ENCODE data around the gene DLG2.

DLG2 gene

GRCh38 chr11:85089654-85090053 is 537.5 kb downstream of the DLG2 start:
- no peak overlapping the region for H3K4me3 ChIP-seq (ENCODE audit: low read depth, low read length)
- no peak for TF ChIP-seq CTCF (IDR thresholded peaks at IDR 0.05; ENCODE audit: borderline replicate concordance, insufficient read depth, low read depth, low read length)

GRCh38 chr11:85088286-85088685 is 538.9 kb downstream of the DLG2 start:
- TF ChIP-seq CTCF (IDR thresholded peaks at IDR 0.05; ENCODE audit: borderline replicate concordance, insufficient read depth, low read depth, low read length): no peak
- H3K4me3 ChIP-seq (ENCODE audit: low read depth, low read length): no peak overlapping the region

GRCh38 chr11:85086504-85087284 is 540.5 kb downstream of the DLG2 start:
- TF ChIP-seq CTCF (IDR thresholded peaks at IDR 0.05; ENCODE audit: borderline replicate concordance, insufficient read depth, low read depth, low read length): no peak
- H3K4me3 ChIP-seq (ENCODE audit: low read depth, low read length): no peak overlapping the region

- no peak for TF ChIP-seq CTCF (IDR thresholded peaks at IDR 0.05; ENCODE audit: borderline replicate concordance, insufficient read depth, low read depth, low read length)
- no peak overlapping the region for H3K4me3 ChIP-seq (ENCODE audit: low read depth, low read length)
Measured at GRCh38 chr11:85076535-85077330, 550.4 kb downstream of the DLG2 start.

- TF ChIP-seq CTCF (IDR thresholded peaks at IDR 0.05; ENCODE audit: borderline replicate concordance, insufficient read depth, low read depth, low read length): no peak
- no peak overlapping the region for H3K4me3 ChIP-seq (ENCODE audit: low read depth, low read length)
Measured at GRCh38 chr11:85062659-85063058, 564.5 kb downstream of the DLG2 start.

- no peak overlapping the region for H3K4me3 ChIP-seq (ENCODE audit: low read depth, low read length)
- no peak for TF ChIP-seq CTCF (IDR thresholded peaks at IDR 0.05; ENCODE audit: borderline replicate concordance, insufficient read depth, low read depth, low read length)
Measured at GRCh38 chr11:85052636-85053035, 574.5 kb downstream of the DLG2 start.

Measured in GM12875 (cell line).